Adipose tissue (tissue), 3 donors: Measurements from ENCODE around the gene SPTLC1. TPM values are rescaled to one million over a fixed set of nuclear protein-coding genes. Genes with fewer than 3 reads are reported as not detected.
"Not testable (repeated sequence)": the region's sequence is repeated elsewhere in the genome, so short reads cannot be mapped to it uniquely, and the experiment has no call there.

Source experiments
- H3K27ac ChIP-seq: one replicate; pipeline ENCODE4 v1.5.1; 2013; ENCODE audit warnings: low read depth, low read length
- WGBS, 3 donors: extraction: QIAGEN DNeasy Blood & Tissue Kit; methylation state at CpG; one replicate each; pipeline ENCODE4 v1.1.7; 2013; 5-methylcytosine and 5-hydroxymethylcytosine counted together
- polyA plus RNA-seq, 3 donors: library from polyadenylated mRNA; stranded (reverse); fragments of 200-250 nt; gene quantifications; one replicate each; pipeline ENCODE4 v1.2.3, GENCODE V29; 2013
- donor health status: healthy with polysubstance abuse.
- donor health status: Bipolar disorder and iron deficiency.
- donor health status: healthy.

SPTLC1 gene
- polyA plus RNA-seq, 3 donors: 24.1 to 37.7 (median 24.5) TPM

- no peak overlapping the region for H3K27ac ChIP-seq
- WGBS, 3 donors: 69 to 81% (median 77%) methylated on average over 2 of the region's 2 CpGs
These were observed 107.2 kb downstream of the SPTLC1 start for GRCh38 chr9:92008041-92008440.

DNA sequence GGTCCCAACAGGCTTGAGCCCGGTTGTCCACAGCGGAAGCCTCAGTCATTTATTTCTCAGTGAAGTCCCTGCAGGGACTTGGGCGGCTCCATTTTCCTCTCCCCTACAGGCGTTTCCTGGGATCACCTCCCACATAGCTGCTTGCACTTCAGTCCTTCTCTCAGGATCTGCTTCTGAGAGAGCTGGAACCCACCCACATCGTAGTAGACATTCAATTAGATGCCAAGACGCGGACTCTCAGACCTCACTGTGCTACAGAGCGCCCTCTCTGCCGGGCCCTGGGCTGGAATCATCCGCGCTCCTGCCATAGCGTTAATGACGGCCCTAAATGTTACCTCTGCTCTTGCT is 111.2 kb downstream of the SPTLC1 start:
- no peak overlapping the region for H3K27ac ChIP-seq
- WGBS, 3 donors: 80 to 83% (median 82%) methylated on average over 13 of the region's 13 CpGs

- no peak overlapping the region for H3K27ac ChIP-seq
- 87 to 92% (median 91%) methylated on average over 31 of the region's 31 CpGs for WGBS, 3 donors
These were observed 111.7 kb downstream of the SPTLC1 start for GRCh38 chr9:92003308-92004044.

DNA sequence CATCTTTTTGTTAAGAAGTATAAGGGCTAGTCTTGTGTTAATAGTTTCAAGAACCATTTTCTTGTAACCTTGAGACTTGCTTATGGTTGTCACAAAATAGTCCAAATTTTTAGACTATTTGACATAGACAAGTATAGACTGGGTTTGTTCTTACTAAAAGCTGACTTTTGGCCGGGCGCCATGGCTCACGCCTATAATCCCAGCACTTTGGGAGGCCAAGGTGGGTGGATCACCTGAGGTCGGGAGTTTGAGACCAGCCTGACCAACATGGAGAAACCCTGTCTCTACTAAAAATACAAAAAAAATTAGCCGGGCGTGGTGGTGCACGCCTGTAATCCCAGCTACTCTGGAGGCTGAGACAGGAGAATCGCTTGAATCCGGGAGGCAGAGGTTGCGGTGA is 113.3 kb downstream of the SPTLC1 start:
- WGBS, 3 donors: 90 to 93% (median 91%) methylated on average over 10 of the region's 10 CpGs
- H3K27ac ChIP-seq: not testable (repeated sequence)

DNA sequence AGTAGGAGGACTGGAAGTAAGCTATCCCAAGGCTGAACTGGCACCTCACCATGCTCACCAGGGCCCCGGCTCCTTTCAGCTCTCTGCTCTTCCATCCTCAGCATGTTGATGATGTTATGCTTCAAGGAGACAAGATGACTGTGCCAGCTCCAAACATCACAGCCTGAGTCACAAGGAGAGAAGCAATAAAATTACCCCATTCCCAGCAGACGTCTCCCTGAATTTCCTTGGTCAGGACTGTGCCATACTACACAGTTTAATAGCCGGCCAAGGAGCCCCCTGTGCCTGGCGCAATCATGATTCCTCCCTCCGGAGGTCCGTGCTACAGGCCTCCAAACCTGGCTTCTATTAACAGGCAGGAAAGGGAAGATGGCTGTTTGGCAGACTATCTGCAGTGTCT is 114.0 kb downstream of the SPTLC1 start:
- 60 to 71% (median 67%) methylated on average over 6 of the region's 6 CpGs for WGBS, 3 donors
- no peak overlapping the region for H3K27ac ChIP-seq

DNA sequence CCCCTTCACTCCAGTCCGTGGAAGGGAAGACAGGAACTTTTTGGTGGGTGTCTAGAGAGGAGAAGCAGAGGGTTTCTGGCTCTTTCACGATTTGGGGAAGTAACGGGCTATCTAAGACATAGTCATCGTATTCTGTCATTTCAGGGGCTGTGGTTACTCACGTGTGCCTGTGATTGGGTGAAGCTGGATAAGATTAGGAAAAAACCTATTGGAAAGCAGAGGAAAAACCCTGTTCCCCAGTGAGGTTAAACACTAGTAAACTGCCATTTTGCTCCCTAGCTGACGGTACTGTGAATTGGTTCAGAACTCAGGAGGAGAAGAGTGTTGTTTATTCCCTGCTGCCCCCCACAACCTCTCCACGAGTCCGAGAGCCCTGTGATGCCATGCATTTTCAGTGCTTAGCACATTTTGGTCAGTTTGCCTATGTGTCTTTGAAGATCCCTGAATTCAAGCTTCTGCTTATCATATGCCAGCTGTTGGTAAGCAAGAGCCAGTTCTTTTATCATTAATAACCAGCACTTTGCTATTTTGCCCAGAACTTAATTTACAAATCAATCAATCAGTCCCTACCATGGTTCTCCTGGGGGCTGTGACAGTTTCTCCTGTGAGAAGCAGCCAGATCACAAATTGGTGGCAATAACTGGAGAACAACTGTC is 120.1 kb downstream of the SPTLC1 start:
- WGBS, 3 donors: 15 to 34% (median 22%) methylated on average over 8 of the region's 8 CpGs
- no peak overlapping the region for H3K27ac ChIP-seq

- H3K27ac ChIP-seq: no peak overlapping the region
- WGBS, 3 donors: 13 to 39% (median 36%) methylated on average over 4 of the region's 4 CpGs
These were observed 120.8 kb downstream of the SPTLC1 start for GRCh38 chr9:91994422-91994821.

DNA sequence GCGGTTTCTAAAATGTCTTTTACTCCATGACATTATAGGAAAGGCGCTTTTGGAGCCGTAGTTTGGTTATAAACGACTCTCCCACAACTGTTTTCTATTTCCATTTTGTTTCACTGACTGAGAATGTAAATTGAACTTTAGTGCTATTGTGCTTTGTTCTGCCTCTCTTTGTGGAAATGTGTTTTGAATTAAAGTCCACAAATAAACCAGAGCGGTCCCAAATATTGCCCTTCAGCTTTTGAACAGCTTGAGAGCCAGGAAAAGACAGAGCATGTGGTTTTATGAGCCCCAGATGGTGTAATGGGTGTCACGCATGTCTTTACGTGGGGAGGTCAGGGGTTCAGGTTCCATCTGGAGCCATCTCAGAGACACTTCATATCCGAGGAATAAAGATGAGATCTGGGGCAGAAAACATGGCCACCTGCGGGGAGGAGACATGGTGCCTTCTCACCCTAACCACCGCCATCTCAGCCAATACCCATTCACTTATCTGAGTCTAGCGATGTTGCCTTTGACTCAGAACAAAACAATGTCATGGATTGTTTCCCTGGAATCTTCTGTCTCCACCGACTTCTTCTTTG is 122.7 kb downstream of the SPTLC1 start:
- no peak overlapping the region for H3K27ac ChIP-seq
- 60 to 80% (median 74%) methylated on average over 12 of the region's 12 CpGs for WGBS, 3 donors

GRCh38 chr9:91991721-91992341 is 123.4 kb downstream of the SPTLC1 start:
- H3K27ac ChIP-seq: no peak overlapping the region
- 69 to 80% (median 73%) methylated on average over 20 of the region's 20 CpGs for WGBS, 3 donors

DNA sequence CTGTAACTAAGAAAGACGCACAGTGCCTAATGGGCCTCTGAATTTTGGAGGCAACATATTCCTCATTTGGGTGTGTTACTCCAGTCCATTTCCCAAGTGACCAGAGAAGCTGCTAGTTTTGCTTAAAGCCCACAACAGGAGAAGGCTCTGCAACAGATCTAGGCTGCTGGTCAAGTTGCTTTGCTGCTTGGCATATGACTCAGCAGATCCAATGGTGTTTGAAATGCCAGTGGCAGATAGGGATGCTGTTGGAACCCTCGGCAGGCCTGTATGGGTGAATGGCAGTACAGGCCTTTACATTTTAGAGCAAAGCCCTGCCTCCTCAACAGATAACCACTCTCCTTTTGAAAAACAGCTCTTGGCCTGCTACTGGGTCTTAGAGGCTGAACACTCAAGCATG is 129.0 kb downstream of the SPTLC1 start:
- H3K27ac ChIP-seq: no peak overlapping the region
- WGBS, 3 donors: 89 to 94% (median 91%) methylated on average over 2 of the region's 2 CpGs

- WGBS, 3 donors: 79 to 85% (median 84%) methylated on average over 2 of the region's 2 CpGs
- H3K27ac ChIP-seq: no peak overlapping the region
These were observed 129.5 kb downstream of the SPTLC1 start for GRCh38 chr9:91985692-91986091.

Other genes starting within 250 kb of the SPTLC1 start
- 1 to 10 TPM in 2 of 3 donors, under 1 TPM in 1; 0.67 to 3.7 (median 2.8) TPM for gene ROR2, start 165.2 kb downstream of the SPTLC1 start, polyA plus RNA-seq
- gene IARS1, start 178.3 kb upstream of the SPTLC1 start, polyA plus RNA-seq: 10 to 100 TPM; 16.2 to 31.9 (median 23.6) TPM
- gene NOL8, start 209.9 kb upstream of the SPTLC1 start, polyA plus RNA-seq: 10 to 100 TPM in 2 of 3 donors, 1 to 10 TPM in 1; 8.6 to 14.3 (median 11.5) TPM
- gene CENPP, start 210.5 kb upstream of the SPTLC1 start, polyA plus RNA-seq: 1 to 10 TPM; 1.3 to 2.2 (median 1.5) TPM